ENCODE data around the gene TOGARAM2. TPM values are rescaled to one million over a fixed set of nuclear protein-coding genes. Genes with fewer than 3 reads are reported as not detected.

Gene TOGARAM2
- total RNA-seq, 1 donor from 2014 or later, result 0.72 TPM

- Mint-ChIP-seq H3K9me3 (ENCODE audit: low read depth) (no peaks in the 10 kb centered on the region), H3K27me3 (ENCODE audit: low read depth) (peaks cover 5% of the 10 kb centered on the region)
- TF ChIP-seq CTCF (IDR thresholded peaks at IDR 0.05), result no peak
These were observed 41.6 kb downstream of the TOGARAM2 start for GRCh38 chr2:29022679-29023078.

GRCh38 chr2:29023188-29023587, 42.1 kb downstream of the TOGARAM2 start:
- Mint-ChIP-seq H3K27ac (ENCODE audit: unreplicated experiment) (no peak overlapping the region), H3K4me1 (ENCODE audit: low read depth) (peaks cover 13% of the 10 kb centered on the region), H3K9me3 (ENCODE audit: low read depth) (no peaks in the 10 kb centered on the region), H3K27me3 (ENCODE audit: low read depth) (peaks cover 5% of the 10 kb centered on the region), H3K4me3 (ENCODE audit: unreplicated experiment) (no peak overlapping the region), H3K36me3 (ENCODE audit: low read depth) (no peaks in the 10 kb centered on the region)
- no peak for DNase-seq (ENCODE audit: low spot score)
- TF ChIP-seq CTCF (IDR thresholded peaks at IDR 0.05), result no peak

More at GRCh38 chr2:29022679-29023078, 41.6 kb downstream of the TOGARAM2 start:
- H3K4me3 Mint-ChIP-seq (ENCODE audit: unreplicated experiment), result no peak overlapping the region
- H3K4me1 Mint-ChIP-seq (ENCODE audit: low read depth), result peaks cover 13% of the 10 kb centered on the region
- no peak for DNase-seq (ENCODE audit: low spot score)
- no peaks in the 10 kb centered on the region for H3K36me3 Mint-ChIP-seq (ENCODE audit: low read depth)
- peak overlapping the region; percentile 32 for H3K27ac Mint-ChIP-seq (ENCODE audit: unreplicated experiment)

GRCh38 chr2:29024882-29025430, 43.9 kb downstream of the TOGARAM2 start:
- no peaks in the 10 kb centered on the region for H3K36me3 Mint-ChIP-seq (ENCODE audit: low read depth)
- H3K27ac Mint-ChIP-seq (ENCODE audit: unreplicated experiment), result no peak overlapping the region
- no peak overlapping the region for H3K4me3 Mint-ChIP-seq (ENCODE audit: unreplicated experiment)
- H3K4me1 Mint-ChIP-seq (ENCODE audit: low read depth), result peaks cover 13% of the 10 kb centered on the region
- TF ChIP-seq CTCF (IDR thresholded peaks at IDR 0.05), result no peak
- no peak for DNase-seq (ENCODE audit: low spot score)
- H3K9me3 Mint-ChIP-seq (ENCODE audit: low read depth), result no peaks in the 10 kb centered on the region
- H3K27me3 Mint-ChIP-seq (ENCODE audit: low read depth), result peaks cover 5% of the 10 kb centered on the region

GRCh38 chr2:29025711-29026110, 44.6 kb downstream of the TOGARAM2 start:
- no peaks in the 10 kb centered on the region for H3K36me3 Mint-ChIP-seq (ENCODE audit: low read depth)
- peaks cover 3% of the 10 kb centered on the region for H3K27me3 Mint-ChIP-seq (ENCODE audit: low read depth)
- no peak overlapping the region for H3K4me3 Mint-ChIP-seq (ENCODE audit: unreplicated experiment)
- DNase-seq (ENCODE audit: low spot score), result no peak
- H3K4me1 Mint-ChIP-seq (ENCODE audit: low read depth), result peaks cover 13% of the 10 kb centered on the region
- no peaks in the 10 kb centered on the region for H3K9me3 Mint-ChIP-seq (ENCODE audit: low read depth)
- no peak overlapping the region for H3K27ac Mint-ChIP-seq (ENCODE audit: unreplicated experiment)
- no peak for TF ChIP-seq CTCF (IDR thresholded peaks at IDR 0.05)

- no peak for TF ChIP-seq CTCF (IDR thresholded peaks at IDR 0.05)
- DNase-seq (ENCODE audit: low spot score), result no peak
- H3K27ac Mint-ChIP-seq (ENCODE audit: unreplicated experiment), result no peak overlapping the region
- H3K4me3 Mint-ChIP-seq (ENCODE audit: unreplicated experiment), result no peak overlapping the region
- H3K4me1 Mint-ChIP-seq (ENCODE audit: low read depth), result peaks cover 8% of the 10 kb centered on the region
- no peaks in the 10 kb centered on the region for H3K9me3 Mint-ChIP-seq (ENCODE audit: low read depth)
- no peaks in the 10 kb centered on the region for H3K36me3 Mint-ChIP-seq (ENCODE audit: low read depth)
- peaks cover 4% of the 10 kb centered on the region for H3K27me3 Mint-ChIP-seq (ENCODE audit: low read depth)
These were observed 49.9 kb downstream of the TOGARAM2 start for GRCh38 chr2:29031046-29031445.

Data from chondrocyte (in vitro differentiated cells).